Nephron (organoid): Measurements from ENCODE around the gene ARHGEF40.

ENCODE experiments used
- H3K27ac Mint-ChIP-seq, 3 experiments: 2 replicates each; pipeline ENCODE4 v1.8.0; 2020; ENCODE audit warnings: mixed read lengths in 3 of 3, mild to moderate bottlenecking in 2 of 3, moderate library complexity in 1 of 3
- H3K27me3 Mint-ChIP-seq: 2 replicates; pipeline ENCODE4 v1.8.0; 2021; ENCODE audit warnings: low read depth, mild to moderate bottlenecking, moderate library complexity, mixed read lengths
- H3K36me3 Mint-ChIP-seq: 2 replicates; pipeline ENCODE4 v1.8.0; 2020; ENCODE audit warnings: low read depth, mixed read lengths
- H3K4me1 Mint-ChIP-seq: 2 replicates; pipeline ENCODE4 v1.8.0; 2020; ENCODE audit warnings: mixed read lengths
- H3K4me3 Mint-ChIP-seq, 3 experiments: 2 replicates each; pipeline ENCODE4 v1.8.0; 2020; ENCODE audit warnings: mild to moderate bottlenecking in 3 of 3, mixed read lengths in 3 of 3, moderate library complexity in 2 of 3
- H3K9me3 Mint-ChIP-seq: 2 replicates; pipeline ENCODE4 v1.8.0; 2020; ENCODE audit warnings: mixed read lengths
- TF ChIP-seq, protein P1 (sequence below), 3 experiments: fragments of 200-600 bp; sonication (generic); IDR thresholded peaks; one replicate each; pipeline ENCODE4 v1.5.0; 2021; ENCODE audit warnings: antibody characterized with exemption in 3 of 3; ENCODE audit not compliant: unreplicated experiment in 3 of 3

The ARHGEF40 gene

DNA sequence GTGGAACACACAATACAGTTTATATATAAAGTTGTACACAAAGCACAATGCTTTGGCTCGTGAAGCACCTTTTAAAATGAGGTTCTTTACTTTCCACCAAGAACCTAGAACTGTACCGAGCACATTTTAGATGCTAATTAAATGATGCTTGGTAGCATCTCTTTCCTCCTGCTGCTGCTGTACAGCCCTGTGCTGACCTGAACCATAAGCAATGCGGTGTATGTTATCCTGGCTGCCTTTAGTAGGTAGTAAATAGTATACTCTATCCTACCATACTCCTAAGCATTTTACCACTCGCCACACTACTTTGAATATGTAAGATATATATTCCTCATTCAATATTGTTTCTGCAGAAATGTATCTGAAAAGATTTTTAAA is 15.3 kb upstream of the ARHGEF40 start:
- Mint-ChIP-seq H3K9me3 (no peaks in the 10 kb centered on the region), H3K27ac (peak overlapping the region in 1 of 3 experiments; percentile 37), H3K4me1 (peaks cover 18% of the 10 kb centered on the region), H3K27me3 (no peaks in the 10 kb centered on the region), H3K36me3 (no peaks in the 10 kb centered on the region), H3K4me3 (no peak overlapping the region)
- TF ChIP-seq, protein P1, sequence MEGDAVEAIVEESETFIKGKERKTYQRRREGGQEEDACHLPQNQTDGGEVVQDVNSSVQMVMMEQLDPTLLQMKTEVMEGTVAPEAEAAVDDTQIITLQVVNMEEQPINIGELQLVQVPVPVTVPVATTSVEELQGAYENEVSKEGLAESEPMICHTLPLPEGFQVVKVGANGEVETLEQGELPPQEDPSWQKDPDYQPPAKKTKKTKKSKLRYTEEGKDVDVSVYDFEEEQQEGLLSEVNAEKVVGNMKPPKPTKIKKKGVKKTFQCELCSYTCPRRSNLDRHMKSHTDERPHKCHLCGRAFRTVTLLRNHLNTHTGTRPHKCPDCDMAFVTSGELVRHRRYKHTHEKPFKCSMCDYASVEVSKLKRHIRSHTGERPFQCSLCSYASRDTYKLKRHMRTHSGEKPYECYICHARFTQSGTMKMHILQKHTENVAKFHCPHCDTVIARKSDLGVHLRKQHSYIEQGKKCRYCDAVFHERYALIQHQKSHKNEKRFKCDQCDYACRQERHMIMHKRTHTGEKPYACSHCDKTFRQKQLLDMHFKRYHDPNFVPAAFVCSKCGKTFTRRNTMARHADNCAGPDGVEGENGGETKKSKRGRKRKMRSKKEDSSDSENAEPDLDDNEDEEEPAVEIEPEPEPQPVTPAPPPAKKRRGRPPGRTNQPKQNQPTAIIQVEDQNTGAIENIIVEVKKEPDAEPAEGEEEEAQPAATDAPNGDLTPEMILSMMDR (IDR thresholded peaks at IDR 0.05; ENCODE audit: unreplicated experiment in 3 of 3): no peak

GRCh38 chr14:21055432-21056117 is 14.5 kb upstream of the ARHGEF40 start:
- TF ChIP-seq, protein P1 (IDR thresholded peaks at IDR 0.05; ENCODE audit: unreplicated experiment in 3 of 3): no peak
- Mint-ChIP-seq H3K27ac (peak overlapping the region; percentile 67 to 91 (median 88)), H3K9me3 (no peaks in the 10 kb centered on the region), H3K4me1 (peaks cover 22% of the 10 kb centered on the region), H3K27me3 (no peaks in the 10 kb centered on the region), H3K4me3 (no peak overlapping the region), H3K36me3 (no peaks in the 10 kb centered on the region)

DNA sequence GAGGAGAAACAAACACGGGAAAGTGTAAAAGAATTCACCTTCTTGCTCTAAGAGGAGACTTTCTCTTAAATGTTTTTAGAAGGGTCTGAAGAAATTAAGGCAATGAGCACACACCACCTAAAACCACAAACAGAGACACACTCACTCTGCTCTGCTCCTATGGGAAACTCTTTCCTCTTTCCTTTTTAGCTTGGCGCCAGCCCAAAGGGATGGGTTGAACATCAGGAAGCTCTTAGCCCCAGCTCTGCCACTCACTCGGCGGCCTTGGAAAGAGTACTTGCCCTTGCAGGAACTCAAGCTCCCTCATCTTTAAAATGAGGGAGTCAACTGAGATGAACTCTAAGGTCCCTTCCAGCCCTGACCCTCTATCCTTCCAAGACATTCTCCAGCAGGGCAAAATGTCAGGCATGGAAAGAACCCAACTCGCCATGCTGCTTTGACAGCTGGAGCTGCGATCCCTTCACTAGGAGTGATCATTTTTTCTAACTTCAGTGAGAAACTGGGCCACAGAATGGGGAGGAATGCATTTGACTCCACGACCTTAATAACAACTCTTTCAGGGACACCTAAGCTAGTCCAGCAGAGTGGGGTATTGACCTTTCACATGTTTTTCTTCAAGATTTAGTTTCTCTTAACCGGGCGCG is 13.5 kb upstream of the ARHGEF40 start:
- no peak overlapping the region for H3K4me3 Mint-ChIP-seq
- H3K27me3 Mint-ChIP-seq: no peaks in the 10 kb centered on the region
- H3K36me3 Mint-ChIP-seq: no peaks in the 10 kb centered on the region
- no peaks in the 10 kb centered on the region for H3K9me3 Mint-ChIP-seq
- no peak overlapping the region for H3K27ac Mint-ChIP-seq
- TF ChIP-seq, protein P1 (IDR thresholded peaks at IDR 0.05; ENCODE audit: unreplicated experiment in 3 of 3): no peak
- peaks cover 22% of the 10 kb centered on the region for H3K4me1 Mint-ChIP-seq

- Mint-ChIP-seq H3K4me1 (peaks cover 28% of the 10 kb centered on the region), H3K9me3 (no peaks in the 10 kb centered on the region), H3K27me3 (peaks cover 4% of the 10 kb centered on the region), H3K27ac (peak within 1 kb of the TSS; percentile 58 to 88 (median 84)), H3K36me3 (no peaks in the 10 kb centered on the region), H3K4me3 (peak within 1 kb of the TSS in 2 of 3 experiments; percentile 4 to 6)
- TF ChIP-seq, protein P1 (IDR thresholded peaks at IDR 0.05; ENCODE audit: unreplicated experiment in 3 of 3): no peak
Observed at GRCh38 chr14:21057803-21058675, 12.1 kb upstream of the ARHGEF40 start, which contains the start of gene RNASE8. TSS of gene RNASE8 (plus strand) at chr14:21057822. CDS start at chr14:21057893, 71 bp downstream.

- Mint-ChIP-seq H3K9me3 (no peaks in the 10 kb centered on the region), H3K27me3 (peaks cover 4% of the 10 kb centered on the region), H3K4me3 (no peak overlapping the region), H3K4me1 (peaks cover 34% of the 10 kb centered on the region), H3K36me3 (no peaks in the 10 kb centered on the region), H3K27ac (peak overlapping the region; percentile 58 to 88 (median 84))
- TF ChIP-seq, protein P1 (IDR thresholded peaks at IDR 0.05; ENCODE audit: unreplicated experiment in 3 of 3): no peak
Observed at GRCh38 chr14:21058903-21059302, 11.2 kb upstream of the ARHGEF40 start.
